ENCODE results near the gene MALT1. TPM values are rescaled to one million over a fixed set of nuclear protein-coding genes. Genes with fewer than 3 reads are reported as not detected.

MALT1 gene
- total and polyA plus RNA-seq, 8 donors = 3.2 to 12.9 (median 7.1) TPM

- ATAC-seq = no peak
- 93 to 97% methylated on average over 9 of the region's 9 CpGs for WGBS, 2 donors
- no peak overlapping the region for H3K27ac ChIP-seq
- no peak overlapping the region for H3K4me3 ChIP-seq
- no peak for DNase-seq
- H3K9me3 ChIP-seq = no peaks in the 10 kb centered on the region
- TF ChIP-seq CTCF (IDR thresholded peaks at IDR 0.05) = no peak
- no peaks in the 10 kb centered on the region for H3K4me1 ChIP-seq
- no peaks in the 10 kb centered on the region for H3K36me3 ChIP-seq
- intact Hi-C loops (cut with DNase I) = no loop called here
- FAIRE-seq = no peak
- H3K27me3 ChIP-seq = no peaks in the 10 kb centered on the region
Observed at GRCh38 chr18:58660915-58661314, 10.3 kb upstream of the MALT1 start.

- H3K4me3 ChIP-seq = no peak overlapping the region
- H3K27me3 ChIP-seq = no peaks in the 10 kb centered on the region
- no peak for ATAC-seq
- H3K27ac ChIP-seq = no peak overlapping the region
- FAIRE-seq = no peak
- no peaks in the 10 kb centered on the region for H3K4me1 ChIP-seq
- WGBS, 2 donors = 85 to 91% methylated on average over 3 of the region's 3 CpGs
- TF ChIP-seq CTCF (IDR thresholded peaks at IDR 0.05) = no peak
- no peaks in the 10 kb centered on the region for H3K9me3 ChIP-seq
- DNase-seq = no peak
- intact Hi-C loops (cut with DNase I) = no loop called here
- H3K36me3 ChIP-seq = no peaks in the 10 kb centered on the region
Observed at GRCh38 chr18:58661423-58661822, 9.8 kb upstream of the MALT1 start.

GRCh38 chr18:58662118-58662517 is 9.1 kb upstream of the MALT1 start:
- no peaks in the 10 kb centered on the region for H3K36me3 ChIP-seq
- intact Hi-C loops (cut with DNase I) = no loop called here
- TF ChIP-seq CTCF (IDR thresholded peaks at IDR 0.05) = no peak
- WGBS, 2 donors = 80 to 81% methylated on average over 4 of the region's 4 CpGs
- no peak for ATAC-seq
- no peaks in the 10 kb centered on the region for H3K4me1 ChIP-seq
- no peak for DNase-seq
- FAIRE-seq = no peak
- no peak overlapping the region for H3K4me3 ChIP-seq
- no peaks in the 10 kb centered on the region for H3K27me3 ChIP-seq
- H3K9me3 ChIP-seq = no peaks in the 10 kb centered on the region
- H3K27ac ChIP-seq = no peak overlapping the region

DNA sequence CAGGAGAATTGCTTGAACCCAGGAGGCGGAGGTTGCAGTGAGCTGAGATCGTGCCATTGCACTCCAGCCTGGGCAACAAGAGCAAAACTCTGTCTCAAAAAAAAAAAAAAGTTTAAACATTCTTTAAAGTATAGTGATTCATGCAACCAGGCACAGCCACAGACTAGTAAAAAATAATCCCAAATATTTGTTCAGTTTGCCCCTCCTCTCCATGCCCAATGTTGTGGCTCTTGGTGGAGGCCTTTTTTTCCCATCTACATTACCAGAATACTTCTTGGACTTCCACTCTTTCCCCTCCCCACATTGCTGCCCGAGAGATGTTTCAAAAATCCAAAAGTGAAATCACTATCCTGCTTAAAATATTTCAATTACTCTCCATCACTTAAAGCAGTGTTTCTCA is 5.1 kb upstream of the MALT1 start:
- DNase-seq (no peak), FAIRE-seq (no peak), ATAC-seq (no peak)
- TF ChIP-seq CTCF (IDR thresholded peaks at IDR 0.05) = no peak
- H3K36me3 ChIP-seq = no peaks in the 10 kb centered on the region
- H3K27me3 ChIP-seq = no peaks in the 10 kb centered on the region
- H3K4me1 ChIP-seq = peaks cover 0 to 6% (median 0%) of the 10 kb centered on the region in 3 donors
- H3K27ac ChIP-seq = no peak overlapping the region
- H3K9me3 ChIP-seq = no peaks in the 10 kb centered on the region
- 65 to 73% methylated on average over 1 to 3 of the region's 3 CpGs for WGBS, 2 donors
- H3K4me3 ChIP-seq = no peak overlapping the region
- intact Hi-C loops (cut with DNase I) = no loop called here

DNA sequence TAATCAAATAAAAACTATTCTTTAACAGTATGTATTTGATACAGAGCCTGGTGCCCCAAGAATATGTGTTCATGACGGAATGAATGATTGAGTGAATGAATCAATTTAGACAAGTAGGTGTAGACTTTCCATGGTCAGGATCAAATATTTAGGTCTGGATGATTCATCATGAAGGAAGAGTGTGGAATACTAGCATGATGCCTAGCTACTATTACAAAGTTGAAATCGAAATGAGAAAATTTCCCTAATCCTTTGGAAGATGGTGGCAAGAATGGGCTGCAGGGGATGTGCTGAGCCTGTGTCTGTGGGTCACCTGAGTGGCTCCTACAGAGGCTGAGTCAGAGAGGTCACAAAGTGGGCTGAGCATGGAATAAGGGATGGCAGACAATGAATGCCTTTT is 3.1 kb upstream of the MALT1 start:
- intact Hi-C loops (cut with DNase I) = no loop called here
- DNase-seq = no peak
- Histone ChIP-seq H3K27me3 (no peaks in the 10 kb centered on the region), H3K27ac (no peak overlapping the region), H3K4me1 (peaks cover 0 to 11% (median 8%) of the 10 kb centered on the region in 3 donors), H3K36me3 (no peaks in the 10 kb centered on the region), H3K9me3 (no peaks in the 10 kb centered on the region), H3K4me3 (no peak overlapping the region)
- TF ChIP-seq CTCF (IDR thresholded peaks at IDR 0.05) = no peak
- WGBS, 2 donors = 57 to 62% methylated on average over 2 of the region's 2 CpGs
- FAIRE-seq = no peak
- no peak for ATAC-seq
